Activated CD4-positive, alpha-beta T cell treated with anti-CD3 and anti-CD28 coated beads, Interleukin-2, amount 10 ng/mL, durations not matched to agents 7 days and 5 days (primary cell): ENCODE measurements around the gene FNBP1L. TPM values are rescaled to one million over a fixed set of nuclear protein-coding genes. Genes with fewer than 3 reads are reported as not detected.
A peak's percentile ranks its signal among the peaks of the same experiment; 100 is the strongest.

Source experiments
- CTCF ChIA-PET: fragments of 350-600 bp; sonication (Branson Sonifier 250); formaldehyde crosslinking; loops from one replicate; lab custom pipeline; 2021; ENCODE audit warnings: antibody characterized with exemption; lab: Charles Lee
- POLR2A ChIA-PET: fragments of 350-600 bp; sonication (Branson Sonifier 250); formaldehyde crosslinking; loops from one replicate; lab custom pipeline; 2021; ENCODE audit warnings: antibody characterized with exemption; lab: Charles Lee
- DNase-seq: peaks from one replicate; pipeline ENCODE4 v3.0.0-alpha.2; 2020
- H3K27ac Mint-ChIP-seq: one replicate; pipeline ENCODE4 v1.8.0; 2021; ENCODE audit warnings: mild to moderate bottlenecking, moderate library complexity, mixed read lengths
- H3K27me3 Mint-ChIP-seq: one replicate; pipeline ENCODE4 v1.8.0; 2021; ENCODE audit warnings: mixed read lengths
- H3K36me3 Mint-ChIP-seq: one replicate; pipeline ENCODE4 v1.8.0; 2021; ENCODE audit warnings: low read depth, mixed read lengths
- H3K4me1 Mint-ChIP-seq: one replicate; pipeline ENCODE4 v1.8.0; 2021; ENCODE audit warnings: mixed read lengths
- H3K4me3 Mint-ChIP-seq: one replicate; pipeline ENCODE4 v1.8.0; 2021; ENCODE audit warnings: mild to moderate bottlenecking, moderate library complexity, mixed read lengths
- H3K9me3 Mint-ChIP-seq: one replicate; pipeline ENCODE4 v1.8.0; 2021; ENCODE audit warnings: mixed read lengths
- total RNA-seq, 2 experiments: library from RNA; stranded (reverse); gene quantifications; one replicate each; pipeline ENCODE4 v1.2.3, GENCODE V29; 2021

Gene FNBP1L
- total RNA-seq, 2 experiments from 2014 or later, result 0.40 to 0.58 TPM

DNA sequence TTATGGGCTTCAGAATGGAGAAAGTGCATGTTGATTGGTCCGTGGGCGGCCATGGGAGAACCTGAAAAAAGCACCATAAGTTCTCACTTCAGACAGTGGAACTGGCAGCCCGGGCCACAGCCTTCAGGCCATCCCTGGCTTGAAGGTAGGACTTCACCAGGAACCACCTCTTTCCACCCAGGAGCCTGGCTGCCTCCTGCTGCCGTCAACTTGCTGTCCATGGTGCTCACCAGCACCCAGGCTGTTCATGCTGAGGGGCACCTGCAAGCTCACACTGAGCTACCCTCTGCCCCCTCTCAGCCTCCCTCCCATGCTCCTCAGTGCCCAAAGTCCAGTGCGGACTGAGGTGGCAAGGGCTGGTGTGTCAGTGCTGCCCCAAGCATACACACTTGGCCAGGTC, 12.9 kb upstream of the FNBP1L start:
- ChIA-PET POLR2A (no interaction called here), CTCF (no interaction called here)
- H3K36me3 Mint-ChIP-seq, result no peaks in the 10 kb centered on the region
- H3K4me3 Mint-ChIP-seq, result no peak overlapping the region
- H3K27ac Mint-ChIP-seq, result no peak overlapping the region
- H3K4me1 Mint-ChIP-seq, result no peaks in the 10 kb centered on the region
- no peaks in the 10 kb centered on the region for H3K9me3 Mint-ChIP-seq
- no peak for DNase-seq
- H3K27me3 Mint-ChIP-seq, result peaks cover 17% of the 10 kb centered on the region

DNA sequence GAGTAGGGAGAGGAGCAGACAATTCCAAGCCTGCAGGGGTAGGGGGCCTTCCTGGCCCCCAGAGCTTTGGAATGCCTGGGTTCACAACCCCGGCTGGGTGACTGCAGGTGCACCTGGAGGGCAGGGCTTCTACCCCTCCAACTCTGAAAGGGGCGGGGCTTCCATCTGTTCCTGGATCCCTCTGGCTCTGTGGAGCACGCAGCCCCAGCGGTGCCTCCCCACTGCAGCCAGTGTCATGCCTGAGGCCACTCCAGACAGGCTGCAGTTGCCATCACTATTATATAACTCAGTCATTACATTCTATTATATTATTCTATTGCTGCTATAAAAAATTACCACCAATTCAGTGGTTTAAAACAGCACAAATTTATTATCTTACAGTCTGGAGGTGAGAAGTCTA, 12.5 kb upstream of the FNBP1L start:
- CTCF ChIA-PET, result no interaction called here

DNA sequence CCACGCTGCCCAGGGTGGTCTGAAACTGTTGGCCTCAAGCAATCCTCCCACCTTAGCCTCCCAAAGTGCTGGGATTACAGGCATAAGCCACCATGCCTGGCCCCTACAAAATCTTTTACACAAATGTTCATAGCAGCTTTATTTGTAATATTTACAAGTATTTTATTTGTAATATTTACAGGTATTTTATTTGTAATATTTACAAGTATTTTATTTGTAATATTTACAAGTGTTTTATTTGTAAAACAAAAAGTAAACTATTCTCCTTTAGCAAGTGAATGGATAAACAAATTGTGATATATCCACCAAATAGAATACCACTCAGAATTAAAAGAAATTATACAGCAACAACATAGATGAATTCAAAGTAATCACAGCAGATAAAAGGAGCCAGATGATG, 11.4 kb upstream of the FNBP1L start:
- H3K9me3 Mint-ChIP-seq, result no peaks in the 10 kb centered on the region
- H3K36me3 Mint-ChIP-seq, result no peaks in the 10 kb centered on the region
- CTCF ChIA-PET, result no interaction called here
- H3K4me3 Mint-ChIP-seq, result no peak overlapping the region
- no peak overlapping the region for H3K27ac Mint-ChIP-seq
- H3K27me3 Mint-ChIP-seq, result peaks cover 17% of the 10 kb centered on the region
- POLR2A ChIA-PET, result no interaction called here
- no peaks in the 10 kb centered on the region for H3K4me1 Mint-ChIP-seq
- no peak for DNase-seq

More for the DNA sequence above, 12.5 kb upstream of the FNBP1L start:
- POLR2A ChIA-PET, result no interaction called here
- Mint-ChIP-seq H3K4me3 (no peak overlapping the region), H3K4me1 (no peaks in the 10 kb centered on the region), H3K36me3 (no peaks in the 10 kb centered on the region), H3K9me3 (no peaks in the 10 kb centered on the region), H3K27ac (no peak overlapping the region), H3K27me3 (peaks cover 15% of the 10 kb centered on the region)
- DNase-seq, result no peak

DNA sequence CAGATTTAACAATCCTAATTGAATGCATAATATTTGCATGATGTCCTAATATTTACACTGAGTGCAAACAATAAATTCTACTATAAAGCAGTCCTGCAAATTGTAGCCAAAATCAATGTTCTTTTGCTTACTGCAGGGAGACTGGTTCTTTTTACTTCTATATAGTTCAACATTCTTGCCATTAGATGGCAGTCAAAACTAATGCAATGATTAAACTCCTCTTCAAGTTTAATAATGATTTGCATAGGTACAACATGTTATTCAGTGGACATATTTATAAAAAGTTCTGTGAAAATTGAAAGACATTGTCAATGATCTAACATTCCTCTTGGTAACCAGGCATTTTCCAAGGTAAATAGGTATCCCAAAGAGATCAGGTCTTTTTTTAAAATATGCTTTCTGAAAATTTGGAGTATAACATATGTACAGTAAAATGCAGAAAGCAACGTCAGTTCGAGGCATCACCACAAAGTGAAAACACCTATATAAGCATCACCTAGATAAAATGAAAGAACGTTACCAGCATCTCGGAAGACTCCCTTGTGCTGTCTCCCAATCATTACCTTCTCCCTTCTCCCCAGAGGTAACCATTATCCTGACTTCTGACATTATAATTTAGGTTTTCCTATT, 9.8 kb upstream of the FNBP1L start:
- CTCF ChIA-PET, result interaction anchor here (0.7 kb wide), 1 partner anchor 8 kb away, joined by 4 read pairs; no protein-coding TSS in a partner anchor
- no peaks in the 10 kb centered on the region for H3K4me1 Mint-ChIP-seq
- no peaks in the 10 kb centered on the region for H3K36me3 Mint-ChIP-seq
- no peaks in the 10 kb centered on the region for H3K9me3 Mint-ChIP-seq
- no peak overlapping the region for H3K27ac Mint-ChIP-seq
- no peak overlapping the region for H3K4me3 Mint-ChIP-seq
- POLR2A ChIA-PET, result no interaction called here
- H3K27me3 Mint-ChIP-seq, result peaks cover 23% of the 10 kb centered on the region
- no peak for DNase-seq

DNA sequence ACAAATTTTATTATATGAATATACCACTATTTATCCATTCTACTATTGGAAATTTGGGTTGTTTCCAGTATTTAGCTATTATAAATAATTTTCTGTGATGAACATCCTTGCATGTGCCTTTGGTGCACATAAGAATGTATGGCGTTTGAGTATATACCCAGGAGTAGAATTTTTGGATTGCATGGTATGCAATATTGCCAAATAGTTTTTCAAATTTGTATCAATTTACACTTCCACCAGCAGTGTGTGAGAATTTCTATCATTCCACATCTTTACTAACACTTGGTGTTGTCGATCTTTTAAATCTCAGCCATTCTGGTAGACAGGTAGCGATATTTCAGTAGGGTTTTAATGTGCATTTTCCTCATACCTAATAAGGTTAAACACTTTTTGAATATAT, 9.2 kb upstream of the FNBP1L start:
- CTCF ChIA-PET, result no interaction called here
- POLR2A ChIA-PET, result no interaction called here

DNA sequence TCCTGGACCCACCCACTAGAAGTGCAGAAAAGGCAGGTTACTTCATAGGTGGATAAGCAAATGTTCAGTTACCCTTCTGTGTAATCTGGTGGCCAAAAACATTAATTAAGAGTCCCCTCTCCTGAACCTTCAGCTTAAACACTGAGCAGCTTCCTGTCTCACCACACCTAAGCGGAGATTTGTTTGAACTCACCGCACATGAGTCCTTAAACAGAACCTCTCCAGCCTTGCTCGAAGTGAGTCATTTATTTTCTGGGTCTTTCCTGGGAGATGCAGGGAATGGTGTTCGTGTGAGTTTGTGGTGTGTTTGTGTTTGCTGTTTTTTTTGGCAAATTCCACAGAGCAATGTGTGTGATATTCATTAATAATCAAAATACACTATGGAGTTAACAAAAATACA, 7.6 kb upstream of the FNBP1L start:
- Mint-ChIP-seq H3K27me3 (peaks cover 29% of the 10 kb centered on the region), H3K4me3 (no peak overlapping the region), H3K36me3 (no peaks in the 10 kb centered on the region), H3K4me1 (no peaks in the 10 kb centered on the region), H3K27ac (no peak overlapping the region), H3K9me3 (no peaks in the 10 kb centered on the region)
- CTCF ChIA-PET, result no interaction called here
- DNase-seq, result no peak
- POLR2A ChIA-PET, result no interaction called here

More for the DNA sequence above, 9.2 kb upstream of the FNBP1L start:
- H3K27me3 Mint-ChIP-seq, result peaks cover 27% of the 10 kb centered on the region
- H3K36me3 Mint-ChIP-seq, result no peaks in the 10 kb centered on the region
- H3K4me3 Mint-ChIP-seq, result no peak overlapping the region
- H3K27ac Mint-ChIP-seq, result no peak overlapping the region
- H3K9me3 Mint-ChIP-seq, result no peaks in the 10 kb centered on the region
- H3K4me1 Mint-ChIP-seq, result no peaks in the 10 kb centered on the region
- DNase-seq, result no peak

DNA sequence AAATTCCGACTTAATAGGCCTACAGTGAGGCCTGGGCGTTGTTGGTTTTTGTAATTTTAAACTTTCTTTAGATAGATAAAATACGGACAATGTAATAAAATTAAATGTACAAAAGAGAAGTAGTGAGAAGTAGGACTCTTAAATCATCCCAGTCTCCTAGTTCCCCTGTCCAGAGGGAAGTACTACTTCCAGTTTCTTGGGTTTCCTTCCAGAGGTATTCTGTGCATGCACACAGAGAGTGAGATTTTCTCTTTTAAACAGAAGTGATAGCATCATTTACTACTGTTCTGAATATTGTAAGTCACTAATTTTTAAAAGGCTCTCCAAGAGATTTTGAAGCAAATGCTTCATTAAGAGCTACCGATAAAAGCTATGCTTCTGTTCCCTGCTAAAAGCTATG, 7.2 kb upstream of the FNBP1L start:
- Mint-ChIP-seq H3K27me3 (peaks cover 33% of the 10 kb centered on the region), H3K9me3 (no peaks in the 10 kb centered on the region), H3K27ac (no peak overlapping the region), H3K4me1 (no peaks in the 10 kb centered on the region), H3K36me3 (no peaks in the 10 kb centered on the region), H3K4me3 (no peak overlapping the region)
- no peak for DNase-seq
- ChIA-PET CTCF (no interaction called here), POLR2A (no interaction called here)

DNA sequence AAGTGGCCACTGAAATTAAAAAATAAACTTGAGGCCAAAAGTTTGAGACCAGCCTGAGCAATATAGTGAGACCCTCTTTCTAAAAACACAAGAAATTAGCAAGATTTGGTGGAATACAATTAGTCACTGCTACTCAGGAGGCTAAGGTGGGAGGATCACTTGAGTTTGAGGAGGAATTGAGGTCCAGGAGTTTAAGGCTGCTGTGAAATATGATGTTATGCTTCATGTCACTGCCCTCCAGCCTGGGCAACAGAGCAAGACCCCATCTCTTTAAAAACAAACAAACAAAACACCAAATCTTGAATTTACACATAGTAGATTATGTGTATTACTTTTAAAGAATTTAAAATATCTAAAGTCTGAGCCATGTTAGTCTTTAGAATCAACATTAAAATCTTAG, 6.3 kb upstream of the FNBP1L start:
- no peaks in the 10 kb centered on the region for H3K36me3 Mint-ChIP-seq
- no peak for DNase-seq
- CTCF ChIA-PET, result no interaction called here
- no peaks in the 10 kb centered on the region for H3K9me3 Mint-ChIP-seq
- peaks cover 39% of the 10 kb centered on the region for H3K27me3 Mint-ChIP-seq
- H3K27ac Mint-ChIP-seq, result no peak overlapping the region
- H3K4me1 Mint-ChIP-seq, result no peaks in the 10 kb centered on the region
- POLR2A ChIA-PET, result no interaction called here
- H3K4me3 Mint-ChIP-seq, result no peak overlapping the region

DNA sequence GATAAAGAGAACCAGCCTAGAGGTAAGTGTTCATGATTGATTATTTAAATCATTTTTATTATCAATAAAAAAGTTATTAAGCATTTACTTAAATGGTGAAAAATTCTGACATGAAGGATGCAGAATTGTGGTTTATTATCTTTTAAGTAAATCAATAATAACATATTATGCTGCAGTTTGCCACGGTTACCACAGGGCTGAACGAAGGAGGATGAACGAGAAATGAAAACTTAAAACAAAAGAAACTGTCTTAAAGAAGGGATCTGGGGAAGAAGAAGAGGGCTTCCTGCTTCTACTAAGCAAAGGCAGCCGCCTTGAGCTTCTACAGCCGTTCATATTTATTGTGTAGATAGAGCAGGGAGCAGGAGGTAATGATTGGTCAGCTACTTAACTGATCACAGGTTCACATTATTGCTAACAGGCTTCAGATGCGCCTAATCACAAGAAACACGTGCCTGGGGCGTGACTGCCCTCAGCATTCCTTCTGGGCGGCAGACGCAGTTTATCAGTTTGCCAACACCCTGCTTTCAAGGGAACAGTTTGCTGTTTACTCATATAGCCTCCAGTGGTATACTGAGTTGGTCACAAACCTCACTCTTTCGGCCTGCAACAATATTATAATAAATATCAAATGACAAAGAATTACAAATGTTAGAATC, 5.8 kb upstream of the FNBP1L start:
- no peak overlapping the region for H3K4me3 Mint-ChIP-seq
- H3K4me1 Mint-ChIP-seq, result peaks cover 3% of the 10 kb centered on the region
- no peaks in the 10 kb centered on the region for H3K36me3 Mint-ChIP-seq
- H3K9me3 Mint-ChIP-seq, result no peaks in the 10 kb centered on the region
- DNase-seq, result no peak
- ChIA-PET CTCF (no interaction called here), POLR2A (no interaction called here)
- no peak overlapping the region for H3K27ac Mint-ChIP-seq
- H3K27me3 Mint-ChIP-seq, result peaks cover 45% of the 10 kb centered on the region

DNA sequence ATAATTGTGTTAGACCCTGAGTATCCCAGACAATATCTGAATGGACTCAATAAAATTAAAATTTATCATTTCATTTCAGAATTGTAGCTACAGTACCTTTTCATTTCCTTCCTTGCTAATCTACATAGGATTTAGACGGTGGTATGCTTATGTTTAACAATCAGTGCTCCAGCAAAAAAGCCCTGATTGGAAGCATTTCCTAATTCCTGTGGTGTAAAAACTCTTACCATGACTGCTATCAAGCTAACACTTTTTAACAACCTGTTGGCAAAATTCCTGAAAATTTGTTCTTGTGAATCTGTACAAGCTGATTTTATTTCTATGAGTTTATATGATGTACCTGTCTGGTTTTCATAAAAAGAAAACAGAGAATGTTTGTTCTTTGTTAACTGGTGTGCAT, 5.2 kb upstream of the FNBP1L start:
- no peak overlapping the region for H3K4me3 Mint-ChIP-seq
- ChIA-PET POLR2A (no interaction called here), CTCF (interaction anchor here (0.5 kb wide), 1 partner anchor 401 kb away, joined by 3 read pairs; no protein-coding TSS in a partner anchor)
- H3K9me3 Mint-ChIP-seq, result no peaks in the 10 kb centered on the region
- no peak for DNase-seq
- H3K36me3 Mint-ChIP-seq, result no peaks in the 10 kb centered on the region
- peaks cover 48% of the 10 kb centered on the region for H3K27me3 Mint-ChIP-seq
- H3K27ac Mint-ChIP-seq, result no peak overlapping the region
- peaks cover 8% of the 10 kb centered on the region for H3K4me1 Mint-ChIP-seq

DNA sequence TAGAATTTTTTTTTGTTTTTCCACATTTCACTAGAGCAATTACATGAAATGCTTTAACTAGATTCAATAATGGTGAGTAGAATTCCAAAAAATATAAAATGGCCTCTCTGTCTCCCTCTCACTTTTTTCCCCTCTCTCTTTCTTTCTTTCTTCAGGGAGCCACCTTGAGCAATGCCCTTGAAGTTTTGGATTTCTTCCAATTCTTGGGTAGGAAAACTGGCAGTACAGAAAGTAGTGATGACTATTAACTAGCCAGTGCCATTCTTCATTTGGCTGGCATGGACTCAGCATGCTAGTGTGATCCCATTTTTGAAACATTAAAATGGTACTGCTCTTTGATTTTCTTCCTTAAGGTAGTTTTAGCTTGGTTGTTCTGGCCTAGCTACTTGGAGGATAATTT, 4.5 kb upstream of the FNBP1L start:
- Mint-ChIP-seq H3K9me3 (no peaks in the 10 kb centered on the region), H3K36me3 (no peaks in the 10 kb centered on the region), H3K27ac (no peak overlapping the region), H3K27me3 (peaks cover 44% of the 10 kb centered on the region), H3K4me1 (peaks cover 8% of the 10 kb centered on the region), H3K4me3 (no peak overlapping the region)
- no peak for DNase-seq
- CTCF ChIA-PET, result interaction anchor here (0.5 kb wide), 1 partner anchor 401 kb away, joined by 3 read pairs; no protein-coding TSS in a partner anchor
- POLR2A ChIA-PET, result interaction anchor here (0.7 kb wide), 1 partner anchor 12 kb away, joined by 3 read pairs; no protein-coding TSS in a partner anchor

DNA sequence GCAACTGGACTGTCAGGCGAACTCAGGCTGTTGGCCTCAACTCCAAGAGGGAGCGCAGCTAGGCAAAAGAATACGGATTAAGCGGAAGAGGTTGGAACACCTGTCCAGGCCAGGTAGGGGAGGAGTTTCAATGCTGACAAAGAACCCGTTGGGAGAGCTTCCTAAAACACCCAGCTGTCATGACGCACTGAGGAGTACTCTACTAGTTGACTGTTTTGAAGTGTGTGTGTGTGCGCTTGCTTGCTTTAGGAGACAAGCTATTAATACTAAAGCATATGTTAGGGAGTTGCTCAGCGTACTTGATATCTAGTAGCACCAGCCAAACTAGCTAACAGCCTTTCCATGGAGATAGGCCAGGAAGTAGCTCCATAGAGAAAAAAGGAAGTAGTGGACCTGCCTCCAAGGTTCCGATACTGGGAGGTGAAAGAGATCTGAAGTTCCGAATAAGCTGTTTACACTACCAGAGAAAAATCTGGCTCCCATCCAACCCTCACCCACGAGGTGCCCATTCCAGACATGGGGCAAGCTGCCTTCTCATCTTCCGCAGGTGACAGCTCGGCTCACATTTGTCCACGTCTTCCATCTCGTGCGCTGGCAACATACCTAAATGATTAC, 974 bp upstream of the FNBP1L start:
- Mint-ChIP-seq H3K27ac (no peak overlapping the region), H3K9me3 (no peaks in the 10 kb centered on the region), H3K4me3 (peak overlapping the region; percentile 80), H3K27me3 (peaks cover 59% of the 10 kb centered on the region), H3K36me3 (no peaks in the 10 kb centered on the region), H3K4me1 (peaks cover 16% of the 10 kb centered on the region)
- POLR2A ChIA-PET, result no interaction called here
- CTCF ChIA-PET, result interaction anchor here (1.9 kb wide), 1 partner anchor 143 kb away, joined by 6 read pairs; no protein-coding TSS in a partner anchor
- no peak for DNase-seq

DNA sequence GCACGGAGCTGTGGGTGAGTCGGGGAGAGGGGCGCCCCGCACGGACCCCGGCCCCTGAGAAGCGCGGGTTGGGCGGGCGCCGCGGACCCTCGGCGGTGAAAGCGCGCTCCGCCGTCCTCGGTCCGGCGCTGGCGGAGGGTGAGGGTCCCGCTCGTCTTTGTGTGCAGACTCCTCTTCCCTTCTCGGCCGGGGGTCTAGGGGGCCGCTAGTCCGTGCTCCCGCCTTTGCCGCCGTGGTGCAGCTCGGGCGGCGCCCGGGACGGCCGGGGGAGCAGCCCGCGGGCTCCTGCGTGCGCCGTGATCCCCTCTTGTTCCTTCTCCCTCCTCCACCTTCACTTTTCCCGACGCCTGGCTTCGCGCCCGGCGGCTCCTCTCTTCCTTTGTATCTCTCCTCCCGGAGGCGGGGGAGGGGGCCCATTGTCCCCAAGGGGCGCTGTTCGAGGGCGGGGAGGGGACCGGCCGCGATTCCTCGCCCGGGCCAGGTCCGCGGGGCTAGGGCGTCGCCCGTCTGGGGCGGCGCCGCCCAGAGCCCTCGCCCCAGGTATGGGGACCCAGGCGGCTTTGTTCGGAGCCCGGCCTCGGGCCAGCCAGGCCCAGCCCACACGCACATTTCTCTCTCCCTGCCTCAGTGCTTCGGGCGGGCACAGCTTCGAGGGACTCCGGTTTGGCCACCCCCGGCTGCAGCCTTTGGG, 519 bp downstream of the FNBP1L start:
- ChIA-PET POLR2A (no interaction called here), CTCF (no interaction called here)
- Mint-ChIP-seq H3K9me3 (no peaks in the 10 kb centered on the region), H3K27me3 (peaks cover 62% of the 10 kb centered on the region), H3K27ac (no peak overlapping the region), H3K4me3 (peak overlapping the region; percentile 79), H3K36me3 (no peaks in the 10 kb centered on the region), H3K4me1 (peaks cover 16% of the 10 kb centered on the region)
- DNase-seq, result no peak
